HG03558 (cell line): ENCODE results near the gene PIR.

Experiments
- ATAC-seq: cut with Tn5 transposase; IDR thresholded peaks from one replicate; pipeline ENCODE4 v1.9.1; 2021; ENCODE audit warnings: moderate number of reproducible peaks; ENCODE audit not compliant: unreplicated experiment; ENCODE audit errors: extremely low read depth

PIR gene

DNA sequence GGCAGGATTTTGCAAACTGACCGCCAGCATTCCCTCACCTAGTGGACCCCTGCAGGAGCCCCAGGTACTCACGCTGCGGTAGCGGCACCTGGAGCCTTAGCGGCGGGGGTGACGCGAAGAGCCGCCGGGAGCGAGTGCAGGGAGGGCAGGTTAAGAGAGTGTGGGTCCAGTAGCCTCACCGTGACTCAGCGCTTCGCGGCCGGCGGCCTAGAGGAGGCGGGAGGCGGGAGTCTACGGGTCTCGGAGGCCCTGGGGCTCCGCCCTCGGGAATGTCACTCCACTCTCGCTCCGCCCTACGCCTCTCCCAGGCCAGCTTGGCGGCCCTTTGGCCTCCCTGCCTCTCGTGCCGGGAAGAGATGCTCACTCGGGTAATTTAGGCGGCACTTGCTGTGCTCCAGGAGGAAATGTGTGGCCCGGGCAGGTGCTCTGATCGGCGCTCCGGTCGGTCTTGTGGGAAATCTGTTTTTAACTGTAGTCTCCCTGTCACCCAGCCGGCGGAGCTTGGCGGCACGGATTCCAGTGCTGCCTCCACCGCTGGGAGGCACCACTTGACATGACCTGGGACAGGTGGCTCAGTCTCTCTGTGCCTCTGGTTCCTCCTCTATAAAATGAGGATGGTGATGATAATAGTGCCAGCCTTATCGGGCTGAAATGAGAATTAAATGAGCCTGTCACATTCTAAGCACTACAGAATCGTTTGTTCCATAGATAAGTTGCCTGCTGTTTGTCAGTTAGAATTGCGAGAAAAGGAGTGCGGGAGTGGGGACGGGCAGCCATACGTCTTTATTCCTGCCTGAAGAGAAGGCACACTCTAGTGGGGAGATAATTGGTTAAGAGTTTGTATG is at the start of gene PIR:
TSS of gene PIR (minus strand) at position 216 of the 845 bp plus-strand sequence. CDS start 2,076 bp downstream, outside the sequence.
- peak; percentile 89 for ATAC-seq

DNA sequence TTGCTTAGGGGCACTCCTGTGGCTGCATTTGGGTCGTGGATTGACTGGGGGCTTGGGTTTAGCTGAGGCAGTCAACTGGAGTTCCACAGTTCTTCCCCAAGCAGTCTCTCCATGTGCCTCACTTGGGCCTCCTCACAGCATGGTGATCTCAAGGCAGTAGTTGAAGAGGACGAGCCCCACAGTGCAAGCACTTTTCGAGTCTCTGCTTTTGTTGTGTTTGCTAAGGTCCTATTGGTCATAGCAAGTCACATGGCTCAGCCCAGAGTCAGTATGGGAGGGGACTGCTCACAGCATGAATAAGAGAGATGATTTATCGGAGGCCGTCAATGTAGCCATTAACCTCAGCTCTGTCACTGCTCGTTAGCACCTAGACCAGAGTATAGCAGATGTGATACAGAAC is 37.2 kb upstream of the PIR start:
- no peak for ATAC-seq

DNA sequence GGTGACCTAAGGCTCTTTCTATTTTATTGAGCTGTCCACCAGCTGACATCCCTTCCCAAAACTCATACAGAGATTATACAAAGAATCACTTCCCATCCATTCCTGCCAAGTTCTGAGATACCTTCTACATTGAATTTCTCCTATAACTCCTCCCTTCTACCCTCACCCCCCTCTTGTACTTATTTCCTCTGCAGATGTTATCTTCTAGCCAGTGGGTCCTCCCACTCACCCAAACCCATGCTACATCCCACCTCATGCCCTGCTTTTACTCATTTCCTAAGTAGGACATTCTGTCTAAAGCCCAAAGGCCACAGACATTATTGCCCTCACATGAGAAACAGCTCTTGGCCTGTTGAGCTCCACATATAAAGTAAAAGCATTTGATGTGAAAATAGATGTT is 36.0 kb upstream of the PIR start:
- no peak for ATAC-seq

DNA sequence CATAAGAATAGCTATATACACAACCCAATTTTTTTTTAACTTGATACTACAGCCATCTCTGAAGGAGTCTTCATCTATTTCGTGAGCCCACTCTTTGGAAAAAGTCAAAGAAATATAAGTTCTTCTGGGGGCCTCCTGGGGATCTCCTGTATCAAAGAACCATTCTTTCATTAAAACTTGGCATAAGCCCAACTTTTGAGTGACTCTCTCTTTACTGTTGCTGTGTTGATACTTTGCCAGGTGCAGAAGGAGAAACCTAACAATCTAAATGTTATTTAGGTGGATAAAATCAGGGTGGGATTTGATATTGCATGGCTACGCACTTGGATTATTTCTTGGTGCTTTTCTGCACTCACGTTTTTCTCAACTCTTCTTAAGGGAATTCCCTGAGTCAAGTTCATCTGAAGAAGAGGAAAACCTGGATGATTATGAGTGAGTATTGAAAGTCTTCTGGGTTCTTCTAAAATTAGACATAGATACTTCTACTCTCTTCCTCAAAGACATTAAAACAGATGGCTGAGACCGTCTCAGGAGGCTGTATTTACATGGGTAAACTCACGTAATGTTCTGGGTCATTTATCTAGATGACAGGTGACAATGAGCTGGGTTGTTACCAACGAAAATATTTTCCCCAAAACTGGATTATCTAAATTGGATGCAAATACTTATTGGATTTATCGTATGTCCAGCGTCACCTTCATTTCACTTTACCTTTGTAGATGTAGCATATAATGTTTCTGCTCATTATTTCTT is 32.7 kb upstream of the PIR start:
- no peak for ATAC-seq

DNA sequence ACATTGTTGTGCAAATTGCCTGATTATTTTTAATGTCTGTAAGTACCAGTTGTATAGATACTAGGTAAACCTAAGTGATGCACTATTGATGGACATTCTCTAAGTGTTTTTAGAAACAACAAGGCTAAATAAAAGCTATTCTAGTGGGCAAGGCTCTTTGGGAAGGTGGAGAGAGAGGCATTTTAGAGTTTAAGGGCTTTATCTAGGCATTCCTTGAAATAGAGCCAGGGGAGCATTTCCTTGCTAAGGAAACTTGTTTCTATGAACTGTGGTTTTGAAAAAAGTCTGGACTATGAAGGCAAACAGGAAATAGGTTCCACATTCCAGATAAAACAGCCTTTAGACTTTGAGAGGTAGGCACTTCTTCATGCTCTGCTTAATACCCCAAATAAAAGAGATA is 31.3 kb upstream of the PIR start:
- ATAC-seq, result no peak

DNA sequence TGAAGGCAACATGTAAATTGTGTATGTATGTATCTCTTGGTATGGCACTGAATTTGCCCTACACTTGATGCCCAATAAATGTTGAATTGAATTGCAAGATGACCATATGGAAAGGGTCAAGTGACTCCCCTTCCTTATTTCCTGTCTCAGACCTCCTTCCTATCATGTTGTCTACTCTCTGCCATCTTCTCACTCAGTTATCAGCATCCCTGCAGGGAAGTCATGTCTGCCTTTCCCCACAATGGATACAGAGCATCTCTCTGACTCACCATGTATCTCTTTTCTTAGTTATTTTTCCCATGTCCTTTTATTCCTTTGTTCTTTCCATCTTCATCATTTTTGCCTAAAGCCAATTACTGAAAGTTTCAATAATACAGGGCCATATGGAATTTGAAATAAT is 30.0 kb upstream of the PIR start:
- no peak for ATAC-seq

DNA sequence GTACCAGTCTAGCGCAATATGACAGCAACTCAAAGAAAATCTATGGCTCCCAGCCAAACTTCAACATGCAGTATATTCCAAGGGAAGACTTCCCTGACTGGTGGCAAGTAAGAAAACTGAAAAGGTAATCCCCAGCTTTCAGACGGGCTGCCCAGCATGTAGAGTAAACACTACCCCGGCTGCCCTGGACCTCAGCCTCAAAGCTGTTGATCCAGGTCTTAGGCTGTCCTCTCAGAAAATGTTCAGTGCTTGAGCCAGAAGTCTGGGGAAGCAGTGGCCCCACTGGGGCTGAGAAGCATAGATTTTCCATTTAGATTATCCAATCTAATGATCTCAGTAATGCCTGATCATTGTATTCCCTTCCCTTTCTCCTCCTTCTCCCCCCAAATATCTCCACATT is 29.3 kb upstream of the PIR start:
- ATAC-seq, result no peak

DNA sequence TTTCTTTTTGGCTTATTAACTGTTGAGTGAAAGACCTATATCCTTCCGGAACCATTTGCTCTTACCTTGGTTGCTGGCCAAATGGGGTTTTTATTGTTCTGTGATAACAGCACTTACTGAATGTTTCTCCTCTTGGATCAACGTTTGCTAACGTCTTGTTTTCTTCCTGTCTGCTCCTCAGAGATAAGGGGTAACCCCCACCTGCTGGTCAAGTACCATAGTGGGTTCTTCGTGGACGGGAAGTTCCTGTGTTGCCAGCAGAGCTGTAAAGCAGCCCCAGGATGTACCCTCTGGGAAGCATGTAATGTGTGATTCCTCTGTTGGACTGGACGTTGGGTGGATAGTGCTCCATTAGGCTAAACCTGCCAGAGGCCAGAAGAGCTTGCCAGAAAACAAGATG is 22.8 kb upstream of the PIR start:
- no peak for ATAC-seq

DNA sequence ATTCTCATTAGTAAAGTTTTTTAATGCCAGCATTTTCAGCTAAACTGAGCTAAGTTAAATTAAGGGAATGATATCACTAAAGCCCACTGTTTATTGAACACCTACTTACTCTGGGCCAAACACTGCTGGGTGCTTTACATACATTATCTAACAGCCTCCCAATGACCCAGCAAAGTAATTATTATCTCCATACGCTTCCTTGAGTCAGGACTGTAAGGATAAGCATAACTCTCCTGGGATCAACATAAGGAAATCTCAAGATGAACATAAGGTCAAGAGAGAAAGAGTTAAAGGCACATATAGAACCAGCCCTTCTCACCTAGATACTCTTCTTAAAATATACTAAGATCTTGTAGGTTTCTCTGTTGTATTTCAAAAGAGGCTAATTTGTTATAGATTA is 21.1 kb upstream of the PIR start:
- ATAC-seq, result no peak

DNA sequence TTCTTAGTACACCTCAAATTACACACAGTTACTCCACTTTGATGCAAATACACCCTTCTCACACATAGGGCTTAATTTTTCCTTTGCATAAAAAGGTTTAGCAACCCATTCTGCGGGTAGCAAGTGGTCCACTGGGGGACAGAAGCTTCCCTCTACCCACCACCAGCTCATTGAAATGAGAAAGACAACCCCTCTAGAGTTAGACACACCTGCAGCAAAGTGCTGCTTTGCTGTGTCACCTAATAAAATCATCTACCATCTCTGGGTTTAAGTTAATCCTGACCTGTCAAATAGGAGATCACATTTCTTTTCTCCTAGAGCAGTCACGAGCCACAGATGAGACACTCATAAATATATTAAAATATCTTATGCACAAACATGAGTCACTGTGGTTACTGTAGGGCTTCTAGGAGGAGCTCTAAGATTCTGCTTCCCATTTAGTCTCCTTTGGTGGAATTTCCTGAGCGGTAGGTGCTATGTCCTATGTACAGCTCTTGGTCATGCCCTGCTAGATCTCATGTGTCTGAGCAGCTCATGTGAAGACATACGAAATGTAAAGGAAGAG is 19.4 kb upstream of the PIR start:
- ATAC-seq, result no peak

DNA sequence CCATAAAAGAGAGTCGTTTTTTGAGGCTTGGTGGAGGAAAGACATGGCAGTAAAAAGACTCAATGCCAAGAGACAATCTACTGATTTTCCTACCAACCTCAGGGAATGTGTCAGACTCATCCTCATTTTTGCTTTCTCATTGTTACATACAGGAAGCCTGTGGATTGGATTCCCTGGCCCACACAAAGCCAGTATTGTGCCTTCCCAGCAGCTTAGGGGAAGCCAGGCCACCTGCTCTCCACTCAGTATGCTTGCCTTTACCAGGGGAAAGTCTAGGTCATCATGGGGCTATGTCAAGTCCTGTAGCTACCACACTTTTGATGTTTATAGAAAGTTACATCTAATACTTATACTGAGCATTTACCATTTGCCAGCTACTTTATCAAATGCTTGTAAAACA is 18.4 kb upstream of the PIR start:
- ATAC-seq, result no peak

DNA sequence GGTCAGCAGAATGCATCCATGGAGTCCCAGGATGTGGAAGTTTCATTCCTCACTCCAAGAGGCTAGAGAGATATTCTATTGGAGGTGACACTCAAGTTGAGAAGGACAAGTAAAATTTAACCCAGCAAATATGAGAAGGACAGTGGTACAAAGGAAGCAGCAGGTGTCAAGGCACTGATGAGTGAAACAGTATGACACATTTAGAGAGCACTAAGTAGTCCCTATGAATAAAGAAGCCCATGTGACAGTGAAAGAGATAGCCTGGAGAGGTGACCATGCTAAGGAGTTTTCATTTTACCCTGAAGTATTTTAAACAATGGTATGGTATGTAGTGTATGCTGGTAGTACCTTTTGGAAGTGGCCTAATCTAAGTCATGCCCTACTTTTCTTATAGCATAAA is 16.7 kb upstream of the PIR start:
- no peak for ATAC-seq

DNA sequence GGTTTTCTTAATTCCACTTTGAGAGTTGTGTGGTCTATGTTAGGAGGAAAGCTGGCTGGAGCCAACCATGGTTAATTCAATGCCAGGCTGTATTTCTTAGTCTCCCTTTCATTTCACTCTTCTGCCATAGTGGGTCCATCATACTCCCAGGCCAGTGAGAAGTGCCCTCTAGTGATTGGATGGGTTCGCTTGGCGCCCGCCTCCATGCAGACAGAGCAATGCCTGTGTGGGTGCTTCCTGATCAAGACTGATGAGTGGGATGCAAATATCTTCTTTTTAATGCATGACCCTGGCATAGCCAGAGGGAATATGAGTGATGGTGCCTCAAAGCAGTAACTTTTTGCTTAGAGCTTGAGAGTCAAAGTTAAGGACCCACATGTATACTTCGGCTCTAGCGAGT is 13.9 kb upstream of the PIR start:
- ATAC-seq, result no peak

DNA sequence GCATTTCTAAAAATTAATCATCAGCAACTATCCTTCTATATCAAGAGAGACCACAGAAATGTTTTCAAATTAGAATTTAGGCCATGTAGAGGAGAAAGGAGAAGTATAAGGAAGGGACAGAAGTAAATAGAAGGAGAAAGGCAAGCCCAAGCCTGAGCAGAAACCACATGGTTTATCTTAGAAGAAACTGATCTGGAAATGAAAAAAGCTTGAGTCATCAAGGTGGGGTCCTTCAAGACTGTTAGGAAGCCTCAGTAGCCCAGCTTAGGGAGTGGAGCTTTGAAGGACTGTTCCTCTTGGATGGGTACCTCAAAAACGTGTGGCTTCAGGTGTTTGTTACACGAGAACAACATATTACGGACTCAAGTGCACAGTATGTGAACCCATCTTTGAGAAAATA is 12.0 kb upstream of the PIR start:
- ATAC-seq, result no peak

DNA sequence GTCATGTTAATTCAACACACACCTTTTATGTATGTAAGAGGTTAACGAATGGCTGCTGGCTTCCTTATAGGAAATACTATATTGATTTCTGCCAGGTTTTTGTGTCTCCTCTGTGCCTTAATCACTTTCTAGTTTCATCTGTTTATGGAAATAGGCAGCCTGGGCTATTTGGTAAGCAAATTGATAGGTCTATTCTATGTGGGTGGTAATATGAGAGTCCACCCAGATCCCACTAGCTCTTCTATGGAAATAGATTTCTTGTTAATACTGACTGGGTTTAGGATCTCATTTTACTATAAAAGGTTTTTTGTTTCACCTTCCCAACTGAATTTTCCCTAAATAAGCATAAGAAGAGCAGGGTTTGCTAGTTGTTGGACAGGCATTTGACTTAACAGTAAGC is 11.5 kb upstream of the PIR start:
- ATAC-seq, result no peak

DNA sequence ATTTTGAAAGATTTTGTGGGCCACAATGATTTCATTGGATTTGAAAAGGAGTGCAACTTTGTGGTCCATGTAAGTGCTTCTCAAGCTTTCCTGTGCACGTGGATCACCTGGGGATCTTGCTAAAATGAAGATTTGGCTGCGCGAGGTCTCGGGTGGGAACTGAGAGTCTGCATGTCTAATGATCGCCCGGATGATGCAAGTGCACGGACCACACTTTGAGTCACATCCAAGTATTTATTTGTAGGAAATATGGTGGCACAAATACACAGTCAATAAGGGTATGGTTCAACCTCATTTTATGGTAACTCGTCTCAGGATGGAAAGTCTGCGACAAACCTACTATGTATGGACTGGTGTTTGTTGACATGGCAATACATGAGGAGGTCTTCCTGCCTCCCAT is 8.4 kb upstream of the PIR start:
- ATAC-seq, result no peak

DNA sequence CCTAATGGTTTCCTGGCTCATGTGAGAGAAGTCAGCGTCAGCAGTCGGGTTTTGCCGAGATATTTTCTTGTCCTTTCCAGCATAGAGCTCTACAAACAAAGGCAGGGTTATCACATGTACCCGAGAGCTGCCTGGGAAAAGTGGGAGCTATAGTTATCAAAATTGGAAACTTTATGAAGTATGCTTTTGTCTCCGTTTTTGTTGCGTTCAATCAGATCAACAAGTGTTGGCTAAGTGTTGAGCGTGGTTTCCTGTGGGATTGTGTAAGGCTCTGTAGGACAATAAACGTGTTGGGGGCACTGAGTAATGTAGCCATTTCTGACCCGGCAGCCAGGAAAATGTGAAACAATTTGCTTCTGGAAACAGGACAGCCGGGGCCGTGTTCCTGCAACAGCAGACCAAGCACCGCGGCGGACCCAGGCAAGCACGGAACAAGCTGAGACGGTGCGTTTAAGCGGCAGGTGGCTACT is 7.4 kb upstream of the PIR start, which contains the start of gene BMX:
TSS of gene BMX (plus strand) at position 311 of the 470 bp plus-strand sequence. CDS start 7,547 bp downstream, outside the sequence.
- ATAC-seq, result no peak

DNA sequence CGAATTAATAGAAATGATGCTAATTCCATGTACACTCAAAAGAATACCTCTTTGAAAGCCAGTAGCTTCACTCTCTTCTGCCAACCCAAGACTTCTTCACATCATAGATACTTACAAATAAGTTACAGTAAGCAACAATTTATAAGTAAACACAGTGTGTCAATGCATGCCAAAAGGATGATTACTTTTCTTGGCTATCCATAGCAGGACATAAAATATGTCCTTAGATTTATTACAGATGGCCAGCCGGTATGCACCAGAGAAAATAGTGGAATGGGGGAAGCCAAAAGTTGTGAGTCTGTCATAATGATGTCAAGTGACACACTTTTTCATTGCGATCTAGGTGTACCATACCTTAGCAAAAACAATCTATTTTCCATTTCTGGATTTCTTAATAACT is 6.8 kb upstream of the PIR start:
- no peak for ATAC-seq

DNA sequence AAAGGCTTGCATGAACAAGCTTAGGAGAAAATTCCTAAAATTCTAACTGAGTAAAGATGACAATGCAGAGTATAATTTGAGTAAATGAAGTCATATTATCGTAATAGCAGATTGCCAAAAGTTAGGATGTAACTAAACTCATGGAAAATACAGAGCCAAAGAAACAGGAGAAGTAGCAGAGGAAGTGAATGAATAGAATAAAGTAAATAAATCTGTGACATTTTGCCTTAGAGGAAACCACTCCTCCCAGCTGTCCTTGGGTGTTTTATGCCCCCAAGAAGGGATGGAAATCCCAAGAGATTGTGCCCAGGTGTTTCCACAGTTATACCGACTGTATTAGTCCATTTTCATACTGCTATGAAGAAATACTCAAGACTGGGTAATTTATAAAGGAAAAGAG is 5.6 kb upstream of the PIR start:
- no peak for ATAC-seq

DNA sequence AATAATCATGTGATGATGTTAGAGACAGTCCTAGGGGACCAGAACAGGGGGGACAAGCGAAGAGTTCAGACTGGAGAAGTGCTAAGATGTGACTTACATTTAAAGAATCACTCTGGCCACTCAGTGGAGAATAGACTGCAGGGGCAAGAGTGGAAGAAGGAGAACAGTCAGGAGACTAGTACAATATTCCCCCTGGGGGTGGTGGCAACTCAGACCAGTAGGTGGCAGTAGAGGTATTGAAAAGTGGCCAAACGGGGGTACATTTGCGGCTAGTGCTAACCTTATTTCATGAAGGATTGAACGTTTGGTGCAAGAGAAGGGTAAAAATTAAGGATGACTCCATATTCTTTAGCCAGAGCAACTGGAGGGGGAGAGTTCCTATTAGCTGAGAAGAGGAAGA is 4.7 kb upstream of the PIR start:
- ATAC-seq, result no peak

DNA sequence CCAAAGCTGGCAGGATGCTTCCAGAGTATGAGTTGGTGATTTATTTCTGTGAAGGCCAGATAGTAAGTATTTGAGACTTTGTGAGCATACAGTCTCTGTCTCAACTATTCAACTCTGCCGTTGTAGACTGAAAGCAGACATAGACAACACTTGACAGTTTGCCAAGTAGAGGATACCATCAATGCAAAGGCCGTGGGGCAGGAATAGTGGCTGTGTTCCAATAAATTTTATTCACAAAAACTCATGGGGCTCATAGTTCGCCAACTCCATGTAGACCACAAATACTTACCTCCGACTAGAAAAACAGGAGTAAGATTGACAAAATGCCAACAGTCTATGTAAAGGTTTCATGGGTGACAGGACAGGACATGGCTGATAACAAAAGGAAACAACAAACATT is 3.7 kb upstream of the PIR start:
- no peak for ATAC-seq
